ENCODE data around the gene GSG1L.

GSG1L gene

DNA sequence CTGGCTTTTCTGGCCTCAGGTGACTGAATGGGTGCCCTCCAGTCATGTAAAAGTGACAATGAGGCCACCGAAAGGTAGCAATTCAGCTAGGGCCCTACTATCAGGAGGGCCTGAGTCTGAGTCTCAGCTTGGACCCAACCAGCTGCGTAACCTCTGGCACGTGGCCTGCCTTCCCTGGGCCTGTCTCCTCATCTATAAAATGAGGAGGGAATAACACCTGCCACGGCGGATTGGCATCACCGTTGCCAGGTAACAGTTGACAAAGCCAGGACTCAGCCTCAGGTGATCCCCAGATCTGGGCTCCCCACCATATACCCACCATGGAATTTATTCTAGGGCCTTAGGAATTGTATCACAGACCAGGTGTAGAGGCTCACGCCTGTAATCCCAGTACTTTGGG, 296.4 kb downstream of the GSG1L start:
- DNase-seq (ENCODE audit: low read depth) = no peak
- TF ChIP-seq, protein P1, sequence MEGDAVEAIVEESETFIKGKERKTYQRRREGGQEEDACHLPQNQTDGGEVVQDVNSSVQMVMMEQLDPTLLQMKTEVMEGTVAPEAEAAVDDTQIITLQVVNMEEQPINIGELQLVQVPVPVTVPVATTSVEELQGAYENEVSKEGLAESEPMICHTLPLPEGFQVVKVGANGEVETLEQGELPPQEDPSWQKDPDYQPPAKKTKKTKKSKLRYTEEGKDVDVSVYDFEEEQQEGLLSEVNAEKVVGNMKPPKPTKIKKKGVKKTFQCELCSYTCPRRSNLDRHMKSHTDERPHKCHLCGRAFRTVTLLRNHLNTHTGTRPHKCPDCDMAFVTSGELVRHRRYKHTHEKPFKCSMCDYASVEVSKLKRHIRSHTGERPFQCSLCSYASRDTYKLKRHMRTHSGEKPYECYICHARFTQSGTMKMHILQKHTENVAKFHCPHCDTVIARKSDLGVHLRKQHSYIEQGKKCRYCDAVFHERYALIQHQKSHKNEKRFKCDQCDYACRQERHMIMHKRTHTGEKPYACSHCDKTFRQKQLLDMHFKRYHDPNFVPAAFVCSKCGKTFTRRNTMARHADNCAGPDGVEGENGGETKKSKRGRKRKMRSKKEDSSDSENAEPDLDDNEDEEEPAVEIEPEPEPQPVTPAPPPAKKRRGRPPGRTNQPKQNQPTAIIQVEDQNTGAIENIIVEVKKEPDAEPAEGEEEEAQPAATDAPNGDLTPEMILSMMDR (IDR thresholded peaks at IDR 0.05; ENCODE audit: control insufficient read depth, insufficient read depth, low read depth, low read length, missing control alignments) = no peak

DNA sequence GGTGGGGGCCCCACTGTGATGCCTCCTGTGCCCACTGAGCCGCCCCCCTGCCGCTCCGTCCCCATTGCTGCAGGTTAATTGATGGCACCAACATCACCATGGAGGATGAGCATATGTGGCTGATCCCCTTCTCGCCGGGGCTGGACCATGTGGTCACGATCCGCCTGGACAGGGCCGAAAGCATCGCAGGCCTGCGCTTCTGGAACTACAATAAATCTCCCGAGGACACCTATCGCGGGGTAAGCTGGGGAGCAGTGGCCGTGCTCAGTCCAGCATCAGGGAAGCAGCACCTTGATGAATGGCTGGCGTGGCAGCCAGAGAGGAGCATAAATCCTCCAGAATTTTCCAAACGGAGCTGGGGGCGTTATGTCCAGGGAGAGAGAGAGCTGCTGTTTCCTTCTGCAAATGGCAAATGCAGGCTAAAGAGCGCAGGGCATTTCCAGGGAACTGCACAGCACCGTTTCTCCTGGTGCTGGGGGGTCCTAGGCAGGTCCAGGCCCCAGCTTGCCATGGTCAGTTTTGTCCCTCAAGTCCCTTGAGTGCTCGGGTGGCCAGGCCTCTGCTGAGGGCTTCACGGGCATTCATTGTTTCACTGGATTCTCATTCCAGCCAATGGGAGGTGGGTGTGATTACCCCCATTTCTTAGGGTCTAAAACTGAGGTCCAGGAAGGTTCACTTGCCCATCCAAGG, 297.1 kb downstream of the GSG1L start:
- no peak for DNase-seq (ENCODE audit: low read depth)
- TF ChIP-seq, protein P1 (IDR thresholded peaks at IDR 0.05; ENCODE audit: control insufficient read depth, insufficient read depth, low read depth, low read length, missing control alignments) = no peak
- H3K4me3 ChIP-seq (ENCODE audit: control insufficient read depth, low read depth, low read length) = no peak overlapping the region

More for the DNA sequence above, 296.4 kb downstream of the GSG1L start:
- no peak overlapping the region for H3K4me3 ChIP-seq (ENCODE audit: control insufficient read depth, low read depth, low read length)

DNA sequence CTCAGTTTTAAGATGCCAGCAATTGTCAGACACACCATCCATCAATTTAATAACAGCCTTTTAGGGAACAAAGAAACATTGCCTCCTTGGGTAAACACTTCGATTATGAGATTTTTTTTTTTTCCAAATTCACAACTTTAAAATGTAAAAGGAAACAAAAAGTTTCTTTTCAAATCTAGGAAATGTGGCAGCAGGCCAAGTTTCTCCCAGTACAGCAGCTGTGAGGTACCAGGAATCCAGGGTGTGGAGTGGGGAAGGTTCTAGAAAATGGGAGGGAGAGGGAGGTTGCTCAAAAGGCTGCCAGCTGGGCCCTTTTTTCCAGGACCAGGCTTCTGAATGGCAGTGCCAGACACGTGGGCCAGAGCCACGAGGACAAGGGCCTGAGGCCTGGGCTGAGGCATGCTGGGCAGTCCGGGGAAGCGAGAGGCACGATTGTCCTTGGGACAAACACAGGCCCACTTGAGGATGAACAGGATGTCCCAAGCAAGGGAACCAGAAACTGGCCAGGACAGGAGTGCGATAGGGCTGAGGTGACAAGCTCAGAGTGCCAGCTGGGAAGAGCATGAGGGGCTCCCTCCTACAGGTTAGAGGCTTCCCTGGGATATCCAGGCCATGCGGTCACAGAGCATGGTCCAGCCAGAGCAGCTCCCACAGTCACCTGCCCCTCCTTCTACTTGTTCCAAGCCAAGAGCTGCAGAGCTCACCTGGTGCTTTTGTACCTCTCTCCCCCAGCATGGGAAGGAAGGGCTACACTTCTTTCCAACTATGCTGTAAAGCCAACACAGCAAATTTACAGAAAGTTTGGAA, 298.4 kb downstream of the GSG1L start:
- no peak for DNase-seq (ENCODE audit: low read depth)
- H3K4me3 ChIP-seq (ENCODE audit: control insufficient read depth, low read depth, low read length) = no peak overlapping the region
- TF ChIP-seq, protein P1 (IDR thresholded peaks at IDR 0.05; ENCODE audit: control insufficient read depth, insufficient read depth, low read depth, low read length, missing control alignments) = no peak

DNA sequence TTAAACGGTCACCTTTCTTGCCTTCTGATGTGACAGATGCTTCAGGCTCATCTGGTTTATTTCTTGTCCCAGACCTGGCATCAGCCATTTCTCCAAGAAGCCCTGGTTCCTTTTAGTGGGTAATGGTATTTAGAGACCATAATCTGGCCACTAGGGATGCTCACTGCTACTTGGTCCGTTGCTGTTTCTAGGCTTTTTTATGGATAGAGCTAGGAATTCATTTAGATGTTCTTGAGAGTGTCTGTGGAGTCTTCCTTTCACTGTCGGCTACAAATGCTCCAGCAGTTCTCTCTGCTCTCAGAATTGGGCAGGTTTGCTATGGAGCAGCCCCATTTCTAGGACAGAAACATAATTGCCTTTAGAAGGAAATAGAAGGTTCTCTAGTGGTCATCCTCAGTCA, 299.1 kb downstream of the GSG1L start:
- no peak for DNase-seq (ENCODE audit: low read depth)
- TF ChIP-seq, protein P1 (IDR thresholded peaks at IDR 0.05; ENCODE audit: control insufficient read depth, insufficient read depth, low read depth, low read length, missing control alignments) = no peak
- H3K4me3 ChIP-seq (ENCODE audit: control insufficient read depth, low read depth, low read length) = no peak overlapping the region

DNA sequence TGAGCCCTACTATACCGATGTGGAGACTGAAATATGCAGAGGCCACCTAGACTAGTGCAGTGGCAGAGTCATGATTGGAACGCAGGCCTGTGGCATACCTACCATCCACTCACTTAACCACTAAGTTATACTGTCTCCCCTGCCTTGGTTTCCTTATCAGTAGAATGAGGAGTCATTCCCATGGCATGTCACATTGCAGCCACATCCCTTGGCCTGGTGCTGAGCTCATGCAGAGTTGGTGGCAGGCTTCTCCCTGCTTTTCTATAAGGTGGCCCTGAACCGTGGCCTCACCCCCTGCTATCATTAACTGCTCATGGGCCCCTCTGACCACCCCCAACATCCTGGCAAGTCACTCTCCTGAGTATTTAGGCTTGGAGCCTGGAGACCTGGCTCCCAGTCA, 301.1 kb downstream of the GSG1L start:
- H3K4me3 ChIP-seq (ENCODE audit: control insufficient read depth, low read depth, low read length) = no peak overlapping the region
- TF ChIP-seq, protein P1 (IDR thresholded peaks at IDR 0.05; ENCODE audit: control insufficient read depth, insufficient read depth, low read depth, low read length, missing control alignments) = no peak
- DNase-seq (ENCODE audit: low read depth) = peak; percentile 8

DNA sequence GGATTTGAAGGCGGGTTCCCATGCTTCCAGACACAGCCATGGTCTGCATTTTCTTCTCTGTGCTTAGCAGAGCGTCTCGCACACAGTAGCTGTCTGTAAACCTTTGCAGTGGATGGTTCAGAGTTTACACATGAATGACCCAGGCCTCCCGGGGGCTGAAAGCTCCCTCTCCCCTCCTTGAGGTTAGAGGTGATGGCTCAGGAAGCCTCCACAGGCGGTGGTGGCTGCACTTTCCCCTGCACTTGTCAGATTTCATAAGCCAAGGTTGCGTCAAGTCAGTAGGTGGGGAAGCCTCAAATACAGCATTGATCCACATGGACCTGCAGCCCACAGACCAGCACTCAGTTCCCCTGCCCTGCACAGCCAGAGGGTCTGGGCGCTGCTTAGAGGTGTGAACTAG, 301.7 kb downstream of the GSG1L start:
- TF ChIP-seq, protein P1 (IDR thresholded peaks at IDR 0.05; ENCODE audit: control insufficient read depth, insufficient read depth, low read depth, low read length, missing control alignments) = no peak
- H3K4me3 ChIP-seq (ENCODE audit: control insufficient read depth, low read depth, low read length) = no peak overlapping the region
- DNase-seq (ENCODE audit: low read depth) = no peak
